ENCODE measurements around the gene RNF151.

Gene RNF151

GRCh38 chr16:1976951-1977874 is 10.6 kb downstream of the RNF151 start:
- DNase-seq (ENCODE audit: low read depth in 2 of 2) = no peak

GRCh38 chr16:1977875-1978268 is 11.2 kb downstream of the RNF151 start:
- DNase-seq (ENCODE audit: low read depth in 2 of 2) = no peak

- DNase-seq (ENCODE audit: low read depth in 2 of 2) = no peak
These were observed 11.9 kb downstream of the RNF151 start for GRCh38 chr16:1978476-1979120.

GRCh38 chr16:1979271-1980029 is 12.8 kb downstream of the RNF151 start:
- DNase-seq (ENCODE audit: low read depth in 2 of 2) = no peak

- DNase-seq (ENCODE audit: low read depth in 2 of 2) = no peak
These were observed 13.5 kb downstream of the RNF151 start for GRCh38 chr16:1980030-1980769.

- no peak for DNase-seq (ENCODE audit: low read depth in 2 of 2)
These were observed 14.1 kb downstream of the RNF151 start for GRCh38 chr16:1980770-1981087.

GRCh38 chr16:1981398-1981836 is 14.8 kb downstream of the RNF151 start, which contains the start of gene NOXO1:
Gene NOXO1, minus strand, starts transcription at chr16:1981469. Its CDS starts 290 bp downstream, at chr16:1981179.
- no peak for DNase-seq (ENCODE audit: low read depth in 2 of 2)

GRCh38 chr16:1982013-1982433 is 15.4 kb downstream of the RNF151 start:
- DNase-seq (ENCODE audit: low read depth in 2 of 2) = no peak

- no peak for DNase-seq (ENCODE audit: low read depth in 2 of 2)
These were observed 16.4 kb downstream of the RNF151 start for GRCh38 chr16:1982991-1983543.

- peak; percentile 77 to 79 for DNase-seq (ENCODE audit: low read depth in 2 of 2)
These were observed 17.1 kb downstream of the RNF151 start, which contains the start of gene GFER for GRCh38 chr16:1983544-1984346. Gene GFER, plus strand, starts transcription at chr16:1984193. Its CDS starts 26 bp downstream, at chr16:1984219.

GRCh38 chr16:1984347-1985225 is 17.9 kb downstream of the RNF151 start:
- DNase-seq (ENCODE audit: low read depth in 2 of 2) = no peak

GRCh38 chr16:1985466-1986150 is 19.0 kb downstream of the RNF151 start:
- no peak for DNase-seq (ENCODE audit: low read depth in 2 of 2)

- no peak for DNase-seq (ENCODE audit: low read depth in 2 of 2)
These were observed 20.5 kb downstream of the RNF151 start for GRCh38 chr16:1987198-1987597.

- DNase-seq (ENCODE audit: low read depth in 2 of 2) = no peak
These were observed 22.8 kb downstream of the RNF151 start, which contains the start of gene SYNGR3 for GRCh38 chr16:1989209-1990100. Gene SYNGR3, plus strand, starts transcription at chr16:1989970. Its CDS starts 133 bp downstream, at chr16:1990103.

GRCh38 chr16:1990101-1990350 is 23.4 kb downstream of the RNF151 start:
- no peak for DNase-seq (ENCODE audit: low read depth in 2 of 2)

GRCh38 chr16:1990351-1991134 is 23.9 kb downstream of the RNF151 start:
- DNase-seq (ENCODE audit: low read depth in 2 of 2) = peak in 1 of 2 donors; percentile 35

GRCh38 chr16:1991135-1991551 is 24.5 kb downstream of the RNF151 start:
- peak in 1 of 2 donors; percentile 37 for DNase-seq (ENCODE audit: low read depth in 2 of 2)

Data from stimulated activated CD8-positive, alpha-beta memory T cell treated with anti-CD3 and anti-CD28 coated beads, Interleukin-15, amount 100 ng/mL, for 48 hours (primary cell).